ENCODE results near the gene CIDEC. TPM values are rescaled to one million over a fixed set of nuclear protein-coding genes. Genes with fewer than 3 reads are reported as not detected.
A peak's percentile ranks its signal among the peaks of the same experiment; 100 is the strongest.

CIDEC gene
- total RNA-seq, 4 donors from 2014 or later: 0.26 to 1.1 TPM; not detected in 2

DNA sequence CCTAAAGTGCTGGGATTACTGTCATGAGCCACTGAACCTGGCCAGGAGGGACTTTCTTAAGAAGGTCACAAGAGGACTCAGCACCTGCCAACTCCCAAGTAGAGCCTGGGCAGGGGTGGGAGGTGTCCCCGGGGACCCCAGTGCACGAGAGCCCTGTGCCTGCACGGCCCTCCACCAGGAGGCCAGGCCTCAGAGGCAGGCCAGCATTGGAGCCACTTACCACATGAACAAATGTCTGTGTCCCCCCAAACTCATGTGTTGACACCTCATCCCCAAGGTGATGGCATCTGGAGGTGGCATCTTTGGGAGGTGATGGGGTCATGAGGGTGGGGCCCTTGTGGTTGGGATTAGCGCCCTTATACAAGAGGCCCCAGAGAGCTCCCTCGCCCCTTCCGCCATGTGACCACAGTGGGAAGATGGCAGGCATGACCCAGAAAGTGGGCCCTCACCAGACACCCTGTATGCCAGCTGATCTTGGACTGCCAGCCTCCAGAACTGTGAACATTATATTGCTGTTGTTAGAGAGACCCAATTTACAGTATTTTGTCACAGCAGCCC is 33.0 kb downstream of the CIDEC start:
- TF ChIP-seq POLR2A (IDR thresholded peaks at IDR 0.05): no peak
- TF ChIP-seq, protein P1, sequence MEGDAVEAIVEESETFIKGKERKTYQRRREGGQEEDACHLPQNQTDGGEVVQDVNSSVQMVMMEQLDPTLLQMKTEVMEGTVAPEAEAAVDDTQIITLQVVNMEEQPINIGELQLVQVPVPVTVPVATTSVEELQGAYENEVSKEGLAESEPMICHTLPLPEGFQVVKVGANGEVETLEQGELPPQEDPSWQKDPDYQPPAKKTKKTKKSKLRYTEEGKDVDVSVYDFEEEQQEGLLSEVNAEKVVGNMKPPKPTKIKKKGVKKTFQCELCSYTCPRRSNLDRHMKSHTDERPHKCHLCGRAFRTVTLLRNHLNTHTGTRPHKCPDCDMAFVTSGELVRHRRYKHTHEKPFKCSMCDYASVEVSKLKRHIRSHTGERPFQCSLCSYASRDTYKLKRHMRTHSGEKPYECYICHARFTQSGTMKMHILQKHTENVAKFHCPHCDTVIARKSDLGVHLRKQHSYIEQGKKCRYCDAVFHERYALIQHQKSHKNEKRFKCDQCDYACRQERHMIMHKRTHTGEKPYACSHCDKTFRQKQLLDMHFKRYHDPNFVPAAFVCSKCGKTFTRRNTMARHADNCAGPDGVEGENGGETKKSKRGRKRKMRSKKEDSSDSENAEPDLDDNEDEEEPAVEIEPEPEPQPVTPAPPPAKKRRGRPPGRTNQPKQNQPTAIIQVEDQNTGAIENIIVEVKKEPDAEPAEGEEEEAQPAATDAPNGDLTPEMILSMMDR (IDR thresholded peaks at IDR 0.05): no peak
- H3K27ac ChIP-seq: no peak overlapping the region
- intact Hi-C loops (cut with DNase I; ENCODE audit: low total_unique reads): no loop called here
- no peak overlapping the region for H3K4me3 ChIP-seq
- H3K9me3 ChIP-seq: no peaks in the 10 kb centered on the region
- no peaks in the 10 kb centered on the region for H3K36me3 ChIP-seq
- no peaks in the 10 kb centered on the region for H3K27me3 ChIP-seq
- peaks cover 0 to 5% of the 10 kb centered on the region in 2 donors for H3K4me1 ChIP-seq
- DNase-seq: no peak

DNA sequence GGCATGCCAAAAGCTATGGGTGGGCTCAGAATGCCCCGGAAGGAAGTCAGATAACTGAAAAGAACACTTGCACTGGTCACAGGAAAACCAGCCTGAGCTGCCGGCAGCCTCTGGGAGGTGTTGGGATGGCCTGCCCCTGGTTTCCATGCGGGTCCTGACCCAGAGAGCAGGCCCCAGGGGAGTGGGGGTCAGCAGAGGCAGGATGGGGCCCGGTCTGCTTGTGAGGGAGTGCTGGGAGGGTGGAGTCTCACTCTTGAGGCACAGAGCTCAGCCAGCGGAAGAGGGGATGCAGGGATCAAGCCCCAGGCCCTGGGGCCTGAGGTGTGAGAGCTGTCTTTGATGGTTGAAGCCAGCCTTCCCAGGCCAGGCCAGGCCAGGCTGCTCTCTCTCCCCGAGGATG is 33.8 kb downstream of the CIDEC start:
- intact Hi-C loops (cut with DNase I; ENCODE audit: low total_unique reads): no loop called here
- H3K27ac ChIP-seq: no peak overlapping the region
- H3K27me3 ChIP-seq: no peaks in the 10 kb centered on the region
- peaks cover 0 to 5% of the 10 kb centered on the region in 2 donors for H3K4me1 ChIP-seq
- no peaks in the 10 kb centered on the region for H3K36me3 ChIP-seq
- H3K4me3 ChIP-seq: no peak overlapping the region
- DNase-seq: no peak
- TF ChIP-seq POLR2A (IDR thresholded peaks at IDR 0.05): no peak
- TF ChIP-seq, protein P1 (IDR thresholded peaks at IDR 0.05): no peak
- no peaks in the 10 kb centered on the region for H3K9me3 ChIP-seq

DNA sequence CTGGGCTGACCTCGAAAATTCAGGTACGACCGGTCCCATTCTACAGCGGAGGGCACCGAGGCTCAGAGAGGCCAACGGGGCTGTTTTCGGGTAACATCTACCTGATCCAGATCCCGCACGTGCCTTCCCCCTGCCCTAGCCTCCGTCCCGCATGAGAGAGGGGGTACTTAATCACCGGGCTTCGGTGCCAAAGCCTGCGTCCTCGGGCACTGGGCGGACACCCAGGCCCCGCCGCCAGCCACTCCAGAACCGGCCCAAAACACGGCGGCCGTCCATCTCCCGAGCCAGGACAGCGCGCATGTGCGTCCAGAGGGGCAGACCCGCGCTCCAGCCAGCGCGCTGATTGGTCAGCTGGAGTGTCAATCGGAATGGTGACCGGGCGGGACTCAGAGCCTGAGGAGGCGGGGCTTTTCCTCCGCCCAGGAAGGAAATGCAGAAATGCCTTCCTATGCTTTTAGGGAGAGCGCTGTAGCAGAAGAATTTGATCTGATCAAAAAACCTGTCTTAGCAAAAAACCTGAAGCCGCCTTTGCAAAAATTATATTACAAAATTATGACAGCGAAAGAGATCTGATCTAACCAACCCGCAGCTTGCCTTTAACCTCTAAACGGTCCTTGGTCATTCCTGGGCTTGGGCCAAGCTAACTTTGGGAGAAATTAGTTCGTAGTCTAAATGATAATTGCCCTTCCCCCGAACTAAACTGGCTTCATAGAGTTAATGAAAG is 36.2 kb downstream of the CIDEC start, which contains the start of gene RPUSD3:
Gene RPUSD3, minus strand, starts transcription at position 294 of the 724 bp plus-strand sequence. Its CDS starts 18 bp downstream, at position 276.
- peak; percentile 98 to 99 for DNase-seq
- Histone ChIP-seq H3K27ac (peak within 1 kb of the TSS; percentile 83 to 84), H3K9me3 (no peaks in the 10 kb centered on the region), H3K27me3 (no peaks in the 10 kb centered on the region), H3K36me3 (no peaks in the 10 kb centered on the region), H3K4me1 (peaks cover 0 to 5% of the 10 kb centered on the region in 2 donors), H3K4me3 (peak within 1 kb of the TSS; percentile 70 to 85)
- TF ChIP-seq, protein P1 (IDR thresholded peaks at IDR 0.05): peak in 2 of 4 experiments; percentile 14 to 25
- TF ChIP-seq POLR2A (IDR thresholded peaks at IDR 0.05): peak; percentile 73 to 78
- intact Hi-C loops (cut with DNase I; ENCODE audit: low total_unique reads): no loop called here

DNA sequence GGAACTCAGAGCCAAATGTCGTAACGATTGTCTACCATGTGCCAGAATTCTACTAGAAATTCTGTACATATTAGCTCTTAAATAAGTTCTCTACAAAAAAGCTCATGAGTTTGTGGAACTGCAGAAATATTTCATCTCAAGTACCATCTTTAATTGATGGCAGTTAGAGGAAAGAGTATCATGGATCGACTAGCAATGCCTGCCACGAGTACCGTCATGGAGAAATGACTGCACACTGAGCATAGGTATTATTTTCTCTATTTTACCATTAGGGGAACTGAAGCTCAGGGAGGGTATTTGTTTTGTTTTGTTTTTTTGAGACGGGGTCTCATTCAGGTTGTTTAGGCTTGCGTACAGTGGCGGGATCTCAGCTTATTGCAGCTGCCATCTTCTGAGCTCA is 39.0 kb downstream of the CIDEC start:
- intact Hi-C loops (cut with DNase I; ENCODE audit: low total_unique reads): no loop called here
- H3K27me3 ChIP-seq: no peaks in the 10 kb centered on the region
- H3K36me3 ChIP-seq: no peaks in the 10 kb centered on the region
- DNase-seq: no peak
- H3K4me3 ChIP-seq: no peak overlapping the region
- no peaks in the 10 kb centered on the region for H3K9me3 ChIP-seq
- no peak for TF ChIP-seq POLR2A (IDR thresholded peaks at IDR 0.05)
- TF ChIP-seq, protein P1 (IDR thresholded peaks at IDR 0.05): no peak
- H3K27ac ChIP-seq: no peak overlapping the region
- H3K4me1 ChIP-seq: peaks cover 0 to 5% of the 10 kb centered on the region in 2 donors

DNA sequence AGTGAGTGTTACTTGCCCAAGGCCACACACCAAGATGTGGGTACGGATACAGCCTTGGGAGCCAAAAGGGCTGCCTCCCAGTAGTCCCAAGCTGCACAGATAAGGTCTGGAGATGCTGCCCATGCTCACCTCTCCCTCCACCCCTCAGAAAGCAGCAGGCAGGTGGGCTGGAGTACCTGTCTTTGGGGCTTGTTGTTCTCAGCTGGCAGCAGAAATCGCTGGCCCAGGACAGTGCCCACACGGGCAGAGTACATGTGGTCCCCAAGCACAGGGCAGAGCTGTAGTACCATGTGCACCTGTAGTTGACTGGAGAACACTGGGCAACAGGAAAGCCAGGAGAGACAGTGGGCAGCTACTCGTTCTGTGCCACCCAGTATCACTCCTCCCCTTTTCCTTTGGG is 41.2 kb downstream of the CIDEC start:
- Histone ChIP-seq H3K4me3 (no peak overlapping the region), H3K27me3 (no peaks in the 10 kb centered on the region), H3K36me3 (no peaks in the 10 kb centered on the region), H3K27ac (no peak overlapping the region), H3K4me1 (peaks cover 0 to 5% of the 10 kb centered on the region in 2 donors), H3K9me3 (no peaks in the 10 kb centered on the region)
- no peak for DNase-seq
- intact Hi-C loops (cut with DNase I; ENCODE audit: low total_unique reads): no loop called here
- no peak for TF ChIP-seq POLR2A (IDR thresholded peaks at IDR 0.05)
- TF ChIP-seq, protein P1 (IDR thresholded peaks at IDR 0.05): no peak
